Transverse colon (tissue), 4 donors: ENCODE data around the gene BORCS8. TPM values are rescaled to one million over a fixed set of nuclear protein-coding genes. Genes with fewer than 3 reads are reported as not detected.

Experiments used
- DNase-seq: peaks from one replicate; pipeline ENCODE4 v3.0.0-alpha.2; 2019
- H3K27ac ChIP-seq, 4 donors: fragments of 200-600 bp; sonication (generic); 2 replicates each; pipeline ENCODE4 v1.5.1; 2016 to 2018; ENCODE audit warnings: inconsistent platforms in 4 of 4
- H3K27me3 ChIP-seq: fragments of 200-600 bp; sonication (generic); 2 replicates; pipeline ENCODE4 v1.5.1; 2017; ENCODE audit warnings: inconsistent platforms
- H3K36me3 ChIP-seq, 4 donors: fragments of 200-600 bp; sonication (generic); 2 replicates each; pipeline ENCODE4 v1.5.1; 2017 to 2019; ENCODE audit warnings: inconsistent platforms in 4 of 4
- H3K4me1 ChIP-seq, 4 donors: fragments of 200-600 bp; sonication (generic); 2 replicates each; pipeline ENCODE4 v1.5.1; 2017 to 2020; ENCODE audit warnings: inconsistent platforms in 4 of 4
- H3K4me3 ChIP-seq, 4 donors: fragments of 200-600 bp; sonication (generic); 1 replicate in 1 of 4; 2 replicates in 3 of 4; pipeline versions ENCODE4 v1.5.1 to v1.6.1; 2017 to 2019; ENCODE audit warnings: inconsistent platforms in 4 of 4
- H3K9me3 ChIP-seq, 2 donors: fragments of 200-600 bp; sonication (generic); 2 replicates each; pipeline ENCODE4 v1.5.1; 2017 to 2019; ENCODE audit warnings: inconsistent platforms in 2 of 2
- CTCF ChIP-seq, 5 experiments: fragments of 200-600 bp in 3 of 5; fragments of 450-650 bp in 2 of 5; sonication (generic) in 3 of 5; IDR thresholded peaks; 1 replicate in 2 of 5; 2 replicates in 3 of 5; pipeline ENCODE4 v1.5.1; 2016 to 2017; ENCODE audit warnings: antibody characterized with exemption in 5 of 5, inconsistent platforms in 3 of 5, mild to moderate bottlenecking in 2 of 5, moderate library complexity in 1 of 5
- EP300 ChIP-seq: sonication (generic); formaldehyde crosslinking; IDR thresholded peaks from one replicate; pipeline ENCODE4 v1.6.1; 2017; ENCODE audit warnings: antibody characterized with exemption, low read depth
- POLR2A ChIP-seq: fragments of 450-650 bp; IDR thresholded peaks from one replicate; pipeline ENCODE4 v1.6.1; 2016; ENCODE audit warnings: antibody characterized with exemption, mild to moderate bottlenecking, moderate library complexity
- POLR2AphosphoS5 ChIP-seq, 3 donors: sonication (generic); formaldehyde crosslinking; IDR thresholded peaks; one replicate each; pipeline ENCODE4 v1.6.1; 2016; ENCODE audit warnings: antibody characterized with exemption in 3 of 3
- WGBS, 2 donors: methylation state at CpG; one replicate each; pipeline ENCODE4 v1.1.5; 2018; ENCODE audit warnings: low coverage in 1 of 2; 5-methylcytosine and 5-hydroxymethylcytosine counted together
- in situ Hi-C, 4 donors: fragments of 200-750 bp; cut with MboI; loops; one replicate each; pipeline versions ENCODE4 v1.15.0 to v1.15.1; 2017; ENCODE audit warnings: low sequenced_read_pairs in 3 of 4, low pct_ligation_motif_present in 1 of 4, low pct_unique_long_range_greater_than_20kb in 1 of 4
- intact Hi-C: fragments of 100-400 bp; cut with DNase I; formaldehyde crosslinking; loops from one replicate; pipeline ENCODE4 v1.15.1; 2023; ENCODE audit warnings: low total_unique reads
- total RNA-seq, 4 donors: library from RNA; depleted of rRNA; stranded (reverse); fragments of >200 nt; gene quantifications; one replicate each; pipeline ENCODE4 v1.1.0, GENCODE V29; 2016

BORCS8 gene
- total RNA-seq, 4 donors from 2014 or later: 13.0 to 132 (median 26.6) TPM

DNA sequence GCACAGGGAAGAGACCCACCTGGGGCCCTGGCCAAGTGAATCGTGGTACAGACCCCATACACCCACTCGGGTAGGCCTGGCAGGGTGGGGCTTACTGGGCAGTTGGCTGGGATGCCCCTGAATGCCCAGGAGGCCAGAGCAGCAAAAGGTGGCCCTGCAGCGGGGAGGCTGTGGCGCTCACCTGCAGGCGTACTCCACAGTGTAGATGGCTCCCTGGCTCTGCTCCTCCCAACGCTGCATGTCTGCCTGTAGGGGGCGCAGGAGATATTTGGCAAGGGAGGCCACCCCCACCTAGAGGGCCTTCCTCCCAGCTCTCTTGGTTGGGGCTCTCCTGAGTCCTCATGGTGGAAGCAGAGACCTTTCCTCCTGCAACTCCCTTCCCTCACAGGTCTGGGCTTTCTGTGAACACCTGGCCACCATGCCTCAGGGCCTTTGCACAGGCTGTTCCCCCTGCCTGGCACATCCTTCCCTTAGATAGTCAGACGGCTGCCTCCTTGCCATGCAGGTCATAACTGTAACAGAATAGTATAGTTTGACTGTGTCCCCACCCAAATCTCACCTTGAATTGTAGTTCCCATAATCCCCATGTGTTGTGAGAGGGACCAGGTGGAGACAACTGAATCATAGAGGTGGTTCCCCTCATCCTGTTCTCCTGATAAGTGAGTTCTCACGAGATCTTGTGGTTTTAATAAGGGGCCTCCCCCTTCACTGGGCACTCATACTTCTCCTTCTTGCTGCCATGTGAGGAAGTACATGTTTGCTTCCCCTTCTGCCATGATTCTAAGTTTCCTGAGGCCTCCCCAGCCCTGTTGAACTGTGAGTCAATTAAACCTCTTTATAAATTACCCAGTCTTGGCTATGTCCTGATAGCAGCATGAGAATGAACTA is 5.9 kb downstream of the BORCS8 start:
- peak; percentile 57 for DNase-seq
- peaks cover 0 to 19% (median 17%) of the 10 kb centered on the region in 4 donors for H3K4me1 ChIP-seq
- intact Hi-C loops: no loop called here
- no peaks in the 10 kb centered on the region for H3K9me3 ChIP-seq
- no peak overlapping the region for H3K4me3 ChIP-seq
- no peaks in the 10 kb centered on the region for H3K27me3 ChIP-seq
- in situ Hi-C loops: loop anchor here in 1 of 4 donors (25.0 kb wide), 1 partner anchor 301 kb away; no protein-coding TSS in a partner anchor
- 66% methylated on average over 4 of the region's 9 CpGs; no CpG with 5 or more reads in 1 of the 2 donors for WGBS, 2 donors
- no peak overlapping the region for H3K27ac ChIP-seq
- H3K36me3 ChIP-seq: peaks cover 0 to 12% (median 2%) of the 10 kb centered on the region in 4 donors
- peak; percentile 50 to 66 (median 62) for TF ChIP-seq CTCF (IDR thresholded peaks at IDR 0.05)
- TF ChIP-seq POLR2AphosphoS5 (IDR thresholded peaks at IDR 0.05): no peak

GRCh38 chr19:19181488-19181998 is 10.4 kb downstream of the BORCS8 start:
- TF ChIP-seq CTCF (IDR thresholded peaks at IDR 0.05) (no peak), EP300 (no peak), POLR2A (no peak), POLR2AphosphoS5 (IDR thresholded peaks at IDR 0.05) (no peak)
- H3K27ac ChIP-seq: no peak overlapping the region
- in situ Hi-C loops: loop anchor here in 1 of 4 donors (25.0 kb wide), 1 partner anchor 306 kb away; no protein-coding TSS in a partner anchor
- peaks cover 0 to 21% (median 5%) of the 10 kb centered on the region in 4 donors for H3K36me3 ChIP-seq
- no peak for DNase-seq
- no peak overlapping the region for H3K4me3 ChIP-seq
- no peaks in the 10 kb centered on the region for H3K4me1 ChIP-seq
- intact Hi-C loops: no loop called here
- 93 to 96% methylated on average over 7 to 9 of the region's 9 CpGs for WGBS, 2 donors
- no peaks in the 10 kb centered on the region for H3K9me3 ChIP-seq
- H3K27me3 ChIP-seq: no peaks in the 10 kb centered on the region

DNA sequence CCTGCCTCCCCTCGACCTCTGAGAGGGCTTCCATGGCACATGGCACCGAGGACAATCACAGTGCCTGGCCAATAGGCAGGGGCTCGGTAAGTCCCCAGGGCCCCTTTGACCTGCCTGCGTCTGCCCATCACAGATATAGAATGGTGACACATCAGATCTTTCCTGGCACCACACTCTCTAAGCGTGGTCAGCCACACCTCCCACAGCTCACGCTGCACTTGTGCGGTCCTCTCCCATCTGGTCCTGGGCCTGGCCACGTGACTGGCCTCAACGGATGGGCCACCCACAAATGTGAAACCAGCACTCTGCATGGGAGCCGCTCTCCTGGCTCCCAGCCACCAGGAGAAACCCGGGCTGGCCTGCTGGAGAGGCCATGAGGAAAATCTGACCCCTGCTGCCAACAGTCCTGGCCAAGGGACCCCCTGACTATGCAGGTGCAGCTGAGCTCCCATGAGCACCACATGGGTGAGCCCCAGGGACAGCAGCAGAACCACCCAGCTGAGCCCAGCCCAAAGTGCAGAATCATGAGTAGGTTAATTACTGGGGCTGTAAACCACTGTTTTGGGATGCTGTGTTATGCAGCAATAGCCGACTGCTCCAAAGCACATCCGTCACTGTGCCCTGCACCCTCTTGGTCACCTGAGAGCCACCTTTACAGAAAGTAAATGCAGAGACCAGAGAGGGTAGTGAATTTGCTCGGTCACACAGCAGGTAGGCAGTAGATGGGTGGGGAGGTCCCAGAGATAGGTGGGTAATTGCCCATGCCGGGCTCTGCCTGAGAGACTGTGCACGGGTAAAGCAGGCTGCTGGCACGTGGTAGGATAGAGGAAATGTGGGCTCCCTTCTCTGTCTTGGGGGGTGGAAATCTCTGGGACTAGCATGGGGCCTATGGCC is 12.2 kb downstream of the BORCS8 start:
- Histone ChIP-seq H3K4me3 (no peak overlapping the region), H3K9me3 (no peaks in the 10 kb centered on the region), H3K4me1 (no peaks in the 10 kb centered on the region), H3K27me3 (no peaks in the 10 kb centered on the region), H3K27ac (no peak overlapping the region), H3K36me3 (peaks cover 0 to 21% (median 5%) of the 10 kb centered on the region in 4 donors)
- WGBS, 2 donors: 84 to 100% methylated on average over 1 to 17 of the region's 17 CpGs
- in situ Hi-C loops (loop anchor here in 1 of 4 donors (25.0 kb wide), 1 partner anchor 308 kb away; no protein-coding TSS in a partner anchor), intact Hi-C loops (loop anchor here (10.0 kb wide), 1 partner anchor 125 kb away; no protein-coding TSS in a partner anchor)
- DNase-seq: no peak
- TF ChIP-seq EP300 (no peak), POLR2AphosphoS5 (IDR thresholded peaks at IDR 0.05) (no peak), POLR2A (no peak), CTCF (IDR thresholded peaks at IDR 0.05) (no peak)
